Measurements from ENCODE around the gene AUTS2.
A peak's percentile ranks its signal among the peaks of the same experiment; 100 is the strongest.

The AUTS2 gene

DNA sequence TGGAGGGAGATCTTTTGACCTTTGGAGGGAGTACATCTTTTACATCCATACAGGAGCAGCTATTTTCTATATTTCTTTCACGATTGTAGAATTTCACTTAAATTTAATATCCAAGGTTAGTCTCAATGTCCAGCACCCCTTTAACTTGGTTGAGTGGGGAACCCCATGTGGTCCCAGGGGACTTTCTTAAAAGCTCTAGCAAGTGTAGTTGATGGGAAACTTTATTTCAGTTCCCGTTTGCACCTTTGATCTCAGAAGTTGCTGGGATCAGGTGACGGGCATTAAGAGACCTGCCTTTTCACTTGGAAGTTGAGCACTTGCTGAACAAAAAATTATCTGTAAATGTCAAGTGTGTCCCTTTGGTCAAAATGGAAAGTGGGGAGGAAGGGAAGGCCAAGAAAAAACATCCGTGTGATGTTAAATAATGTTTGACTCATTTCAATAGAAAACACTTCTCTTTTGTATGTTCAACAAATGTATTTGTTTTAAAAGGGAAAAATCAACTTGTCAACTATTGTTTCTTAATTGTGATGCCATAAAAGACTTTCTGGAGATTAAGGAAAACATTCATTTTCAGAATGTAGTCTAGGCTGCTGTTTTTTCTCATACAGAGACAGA is 1163.5 kb downstream of the AUTS2 start:
- no peak for DNase-seq

DNA sequence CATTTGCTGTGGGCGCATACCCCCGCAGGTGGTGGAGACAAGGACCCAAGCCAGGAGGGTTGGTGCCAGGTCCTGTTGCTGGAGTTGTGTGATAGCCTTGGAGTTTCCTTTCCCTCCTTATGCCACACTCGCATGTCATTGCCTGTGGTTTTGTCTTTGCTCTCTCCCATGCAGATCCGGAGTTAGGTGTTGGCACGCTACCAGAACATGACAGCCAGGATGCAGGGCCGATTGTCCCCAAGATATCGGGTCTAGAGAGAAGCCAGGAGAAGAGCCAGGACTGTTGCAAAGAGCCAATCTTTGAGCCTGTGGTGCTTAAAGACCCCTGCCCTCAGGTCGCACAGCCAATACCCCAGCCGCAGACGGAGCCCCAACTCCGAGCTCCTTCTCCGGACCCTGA is 1164.4 kb downstream of the AUTS2 start:
- no peak for DNase-seq

DNA sequence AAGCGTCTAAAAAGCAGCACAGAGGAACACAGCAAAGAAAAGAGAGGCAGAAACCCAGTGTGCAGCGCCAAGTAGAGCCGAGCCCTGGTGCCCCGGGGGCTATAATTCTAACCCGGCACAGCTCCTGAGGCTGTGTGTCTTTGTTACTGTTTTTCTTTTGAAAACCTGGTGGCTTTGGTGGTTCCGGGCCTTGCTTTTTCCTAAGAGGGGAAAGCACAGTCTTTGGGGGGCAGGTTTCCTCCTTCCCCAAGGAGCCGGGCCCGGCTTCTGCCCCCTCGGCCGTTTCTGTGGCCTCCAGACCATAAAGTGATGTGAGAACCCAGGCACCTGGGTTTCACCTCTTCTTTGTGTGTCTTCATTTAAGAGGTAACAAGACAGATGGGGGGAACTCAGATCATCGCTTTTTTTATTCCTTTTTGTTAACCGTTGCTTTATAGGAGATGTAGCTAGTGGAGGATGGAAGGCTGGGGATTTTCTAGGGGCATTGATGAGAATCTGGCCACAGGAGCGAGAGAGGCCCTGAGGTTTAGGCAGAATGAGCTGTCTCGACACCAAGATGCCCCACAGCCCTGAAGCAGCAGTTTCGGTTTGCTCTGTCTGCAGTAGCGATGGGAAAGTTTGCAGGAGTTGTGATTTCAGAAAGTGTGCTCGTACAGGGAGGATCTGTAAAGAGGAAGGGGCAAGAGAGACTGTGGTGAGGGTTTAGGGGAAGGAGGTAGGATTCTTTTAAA is 1165.9 kb downstream of the AUTS2 start:
- no peak for DNase-seq

DNA sequence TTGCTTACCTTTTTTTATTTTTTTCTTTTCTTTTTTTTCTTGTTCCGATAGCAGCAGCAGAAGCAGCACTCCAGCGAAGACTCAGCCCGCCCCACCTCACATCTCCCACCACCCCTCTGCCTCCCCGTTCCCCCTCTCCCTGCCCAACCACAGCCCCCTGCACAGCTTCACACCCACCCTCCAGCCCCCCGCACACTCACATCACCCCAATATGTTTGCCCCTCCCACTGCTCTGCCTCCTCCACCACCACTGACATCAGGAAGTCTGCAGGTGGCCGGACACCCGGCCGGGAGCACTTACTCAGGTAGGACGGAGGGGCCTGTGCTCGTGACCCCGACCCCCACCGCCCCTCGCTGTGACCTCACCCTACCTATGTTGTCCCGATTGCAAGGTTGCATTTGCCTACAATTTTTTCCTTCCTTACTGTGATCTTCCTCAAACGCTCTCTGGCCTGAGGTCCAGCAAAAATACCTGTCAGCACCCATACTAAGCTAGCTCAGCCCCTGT is 1166.5 kb downstream of the AUTS2 start:
- DNase-seq: no peak

DNA sequence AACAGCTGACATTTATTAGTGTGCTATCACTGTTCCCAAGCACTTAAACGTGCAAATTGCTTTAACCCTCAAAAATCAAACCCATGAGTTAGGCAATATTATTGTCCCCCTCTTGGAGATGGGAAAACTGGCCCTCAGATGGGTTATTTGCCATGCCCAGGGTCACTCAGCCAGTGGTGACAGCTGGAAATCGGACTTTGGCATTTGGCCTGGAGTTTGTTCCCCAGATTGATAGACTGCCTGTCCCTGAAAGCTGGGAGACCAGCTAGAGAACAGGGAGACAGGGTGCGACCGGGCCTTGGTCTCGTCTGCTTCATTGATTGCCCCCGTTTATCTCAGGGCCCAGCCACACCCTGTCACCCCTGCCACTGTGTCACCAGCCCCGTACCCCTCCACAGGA is 1167.4 kb downstream of the AUTS2 start:
- DNase-seq: no peak

DNA sequence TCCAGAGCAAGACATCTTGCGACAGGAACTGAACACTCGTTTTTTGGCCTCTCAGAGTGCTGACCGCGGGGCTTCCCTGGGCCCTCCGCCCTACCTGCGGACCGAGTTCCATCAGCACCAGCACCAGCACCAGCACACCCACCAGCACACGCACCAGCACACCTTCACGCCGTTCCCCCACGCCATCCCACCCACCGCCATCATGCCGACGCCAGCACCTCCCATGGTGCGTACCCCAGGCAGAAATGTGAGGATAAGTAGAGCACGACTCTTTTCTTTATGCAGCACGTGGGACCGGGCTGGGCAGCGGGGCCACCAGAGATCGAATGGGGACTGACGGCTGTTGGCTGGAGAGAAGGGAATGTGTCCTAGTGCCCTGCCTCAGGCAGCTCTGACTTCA is 1167.8 kb downstream of the AUTS2 start:
- DNase-seq: no peak

DNA sequence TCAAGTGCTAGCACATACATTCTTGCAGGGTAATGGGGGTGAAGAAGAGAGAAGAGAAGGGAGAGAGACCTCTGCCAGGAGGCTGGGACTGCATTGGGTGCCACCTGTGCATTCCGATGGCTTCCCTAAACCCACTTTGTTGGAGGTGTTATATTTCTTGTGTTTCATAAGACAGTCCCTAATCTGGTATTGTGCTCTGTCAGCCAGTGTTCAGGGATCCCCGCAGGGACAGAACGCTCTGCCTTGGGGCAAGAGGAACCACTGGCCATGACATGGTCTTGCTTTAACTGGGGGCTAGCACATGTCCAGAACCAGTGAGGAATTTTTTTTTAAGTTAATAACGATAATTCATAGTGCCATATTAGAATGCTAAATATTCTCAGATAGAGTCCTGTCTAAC is 1168.4 kb downstream of the AUTS2 start:
- no peak for DNase-seq

DNA sequence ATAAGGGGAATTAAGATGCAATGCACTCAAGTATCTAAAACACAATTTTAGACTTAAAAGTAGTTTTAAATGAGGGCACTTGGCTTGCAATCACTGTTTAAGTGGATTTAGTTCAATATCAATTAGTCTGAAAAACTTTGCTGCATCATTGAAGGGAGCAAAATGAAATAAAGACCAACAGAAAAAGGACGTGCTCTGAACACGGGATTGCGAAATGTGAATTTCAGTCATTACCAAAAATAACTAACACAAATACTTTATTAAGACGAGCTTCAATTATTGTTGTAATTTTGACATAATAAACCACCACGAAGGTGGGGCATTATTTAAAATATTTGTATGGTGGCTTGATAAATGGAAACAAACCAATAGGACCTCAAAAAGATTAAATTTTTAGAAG is 1171.9 kb downstream of the AUTS2 start:
- no peak for DNase-seq

DNA sequence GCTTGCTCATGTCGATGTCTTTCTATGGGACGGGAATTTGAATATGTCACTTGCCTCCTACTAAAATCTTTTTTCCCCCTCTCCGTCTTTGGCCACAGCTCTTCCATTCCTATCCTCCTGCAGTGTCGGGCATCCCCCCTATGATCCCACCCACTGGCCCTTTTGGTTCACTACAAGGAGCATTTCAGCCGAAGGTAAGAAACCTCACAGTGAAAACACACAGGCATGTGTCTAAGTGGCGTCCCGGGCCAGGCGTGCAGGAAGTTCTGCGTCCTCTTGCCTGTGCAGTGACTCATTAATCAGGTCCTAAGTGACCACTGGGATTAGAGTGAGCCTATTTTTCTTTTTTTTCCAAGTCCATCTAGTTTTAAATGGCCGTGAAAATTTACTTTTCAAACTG is 1173.2 kb downstream of the AUTS2 start:
- no peak for DNase-seq

DNA sequence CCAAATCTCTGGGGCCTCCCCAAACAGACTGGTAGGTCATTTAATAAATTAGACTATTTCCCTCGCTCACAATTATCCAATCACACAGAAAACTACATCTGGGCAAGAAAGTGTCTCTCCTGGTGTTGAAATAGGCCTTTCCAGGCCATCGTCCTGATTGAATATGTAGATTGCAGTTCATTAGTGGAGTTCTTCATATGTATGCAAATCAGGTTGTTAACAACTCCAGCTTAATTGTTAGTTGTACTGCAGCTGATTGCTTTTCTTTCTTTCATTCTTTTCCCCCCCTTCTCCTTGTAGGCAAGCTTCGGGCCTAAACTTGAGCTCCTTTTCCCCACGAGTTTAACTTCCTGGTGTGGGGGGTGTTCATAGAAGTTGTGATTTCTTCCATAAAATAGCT is 1174.6 kb downstream of the AUTS2 start:
- no peak for DNase-seq

DNA sequence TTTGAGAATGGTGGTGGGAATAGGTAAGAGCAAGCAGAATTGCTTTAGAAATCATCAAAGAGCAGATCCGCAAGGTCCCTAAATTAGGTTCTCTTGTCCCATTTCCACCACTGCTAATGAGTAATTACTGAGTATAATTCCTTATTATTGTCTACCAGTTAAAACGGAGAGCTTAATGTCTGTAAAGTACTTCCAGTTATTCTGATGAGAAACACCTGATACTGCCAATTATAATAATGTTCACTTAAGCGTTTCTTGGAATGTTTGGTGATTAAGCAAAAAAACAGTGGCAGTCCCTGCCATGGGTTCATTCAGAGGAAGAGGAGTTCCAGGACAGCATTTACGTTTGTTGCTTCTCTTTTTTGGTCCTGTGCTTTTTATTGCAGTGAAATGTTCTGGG is 1175.1 kb downstream of the AUTS2 start:
- no peak for DNase-seq

DNA sequence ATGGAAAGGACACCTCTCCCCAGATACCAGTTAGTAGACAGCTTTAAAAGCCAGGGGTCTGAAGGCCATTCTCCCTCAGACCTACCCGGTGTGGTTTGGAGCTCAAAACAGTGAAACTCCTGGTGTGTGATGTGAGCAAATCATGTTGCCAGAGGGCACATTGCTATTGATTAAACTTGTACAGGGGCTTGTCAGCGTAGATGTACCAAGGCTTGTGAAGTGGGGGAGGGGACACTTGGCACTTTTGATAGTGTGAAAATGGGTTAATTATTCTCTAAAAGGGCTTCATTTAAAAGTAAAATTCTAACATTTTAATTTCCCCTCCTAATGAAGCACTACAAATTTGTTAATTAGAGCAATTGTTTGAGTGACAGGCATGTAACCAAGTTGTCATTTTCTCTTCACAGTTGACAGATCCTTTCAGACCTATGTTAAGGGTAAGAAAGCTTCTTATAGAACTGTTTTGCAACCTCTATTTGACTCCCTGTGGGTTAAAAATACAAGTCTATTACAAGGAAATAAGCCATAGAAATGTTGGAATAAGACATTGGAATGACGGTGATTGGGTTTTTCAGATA is 1176.8 kb downstream of the AUTS2 start:
- DNase-seq: no peak

DNA sequence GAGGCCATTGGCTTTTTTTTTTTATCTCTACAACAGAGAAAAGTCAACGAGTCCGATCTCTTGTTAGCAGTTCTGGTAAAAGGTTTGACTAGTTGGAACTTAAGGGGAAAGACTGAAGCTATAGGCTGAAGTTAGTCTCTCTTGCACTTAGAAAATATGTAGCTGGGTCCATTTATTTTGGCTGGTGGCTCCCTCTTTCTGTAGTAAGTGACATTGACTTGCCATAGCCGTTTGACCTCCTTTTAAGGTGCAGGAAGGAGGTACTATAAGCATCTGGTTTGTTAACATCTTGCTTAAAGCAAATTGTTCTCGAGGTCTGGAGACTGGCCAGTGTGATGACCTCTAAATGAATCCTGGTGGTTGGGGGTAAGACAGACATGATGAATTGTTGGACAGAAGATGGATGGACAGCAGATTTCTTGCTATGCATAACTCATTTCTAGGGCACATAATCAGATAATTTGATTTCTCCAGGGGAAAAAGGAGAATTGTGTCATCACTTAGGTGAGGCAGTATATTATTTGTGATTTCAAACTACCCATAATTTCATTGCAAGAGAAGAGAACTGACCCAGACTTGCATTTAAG is 1177.4 kb downstream of the AUTS2 start:
- peak; percentile 6 for DNase-seq

DNA sequence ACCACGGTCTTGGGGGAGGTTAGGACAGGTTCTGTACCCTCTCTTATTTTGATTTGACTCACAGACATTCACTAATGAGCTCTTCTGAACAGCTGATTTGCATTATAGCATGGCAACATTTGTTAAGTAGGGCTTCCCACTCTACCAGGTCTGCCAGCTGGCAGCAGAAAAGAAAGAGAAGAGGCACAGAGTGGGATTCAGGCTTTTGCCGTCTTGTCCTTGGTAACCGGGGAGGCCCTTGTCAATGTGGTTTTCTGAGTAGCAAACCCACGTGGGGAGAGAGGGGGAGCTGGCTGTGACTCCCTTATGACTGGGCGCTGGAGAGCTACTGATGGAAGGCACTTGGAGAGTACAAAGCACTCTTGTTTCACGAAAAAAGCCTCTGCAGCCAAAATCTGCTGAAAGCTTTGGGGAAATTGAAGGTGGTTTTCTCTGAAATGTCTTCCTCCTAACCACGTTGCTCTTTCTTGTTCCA is 1178.4 kb downstream of the AUTS2 start:
- DNase-seq: no peak

DNA sequence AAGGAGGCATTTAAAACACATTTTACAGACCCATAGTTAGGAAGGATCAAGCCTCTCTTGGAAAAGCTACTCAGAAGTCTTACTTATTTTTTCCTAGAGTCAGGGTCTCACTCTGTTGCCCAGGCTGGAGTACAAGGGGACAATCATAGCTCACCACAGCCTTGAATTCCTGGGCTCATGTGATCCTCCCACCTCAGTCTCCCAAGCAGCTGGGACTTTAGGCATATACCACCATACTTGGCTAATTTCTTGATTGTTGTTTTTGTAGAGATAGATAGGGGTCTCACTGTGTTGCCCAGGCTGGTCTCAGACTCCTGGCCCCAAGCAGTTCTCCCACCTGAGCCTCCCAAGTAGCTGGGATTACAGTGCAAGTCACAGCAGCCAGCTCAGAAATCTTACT is 1179.0 kb downstream of the AUTS2 start:
- no peak for DNase-seq

DNA sequence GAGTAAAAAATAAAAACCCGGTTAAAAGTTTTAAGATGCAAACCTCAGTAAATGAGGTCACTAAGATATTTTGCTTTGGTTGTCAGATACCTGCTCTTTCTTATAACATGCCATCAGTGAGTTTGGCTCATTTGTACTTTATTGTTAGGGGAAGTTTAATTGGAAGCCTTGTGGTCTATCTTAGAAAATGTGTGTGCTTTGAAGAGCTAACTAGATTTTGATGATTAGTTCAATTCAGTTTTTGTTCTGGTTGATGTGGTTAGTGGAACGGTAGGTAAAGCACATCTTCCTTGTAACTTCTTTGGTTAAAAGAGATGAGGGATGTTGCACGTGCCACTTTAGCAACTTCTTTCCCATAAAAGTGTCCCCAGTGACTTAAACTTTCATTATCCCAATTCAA is 1180.3 kb downstream of the AUTS2 start:
- no peak for DNase-seq

DNA sequence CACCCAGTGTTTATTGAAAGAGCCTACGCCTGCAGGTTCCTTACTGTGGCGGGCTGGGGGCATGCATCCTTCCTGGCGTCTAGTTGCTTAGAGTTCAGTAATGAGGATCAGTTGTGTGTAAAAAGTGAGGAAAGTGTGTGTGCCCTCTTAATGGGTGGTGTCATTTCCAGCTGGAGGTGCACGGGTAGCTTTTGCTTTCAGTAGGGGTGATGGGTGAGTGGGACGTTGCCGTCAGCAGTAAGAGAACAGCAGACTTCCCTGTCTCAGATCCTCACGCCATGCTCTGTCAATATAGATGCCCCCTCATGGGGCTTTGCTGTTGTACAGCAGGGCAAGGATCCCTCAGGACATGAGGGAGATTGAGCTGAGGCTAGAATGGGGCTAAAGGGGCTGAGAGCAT is 1181.0 kb downstream of the AUTS2 start:
- no peak for DNase-seq

DNA sequence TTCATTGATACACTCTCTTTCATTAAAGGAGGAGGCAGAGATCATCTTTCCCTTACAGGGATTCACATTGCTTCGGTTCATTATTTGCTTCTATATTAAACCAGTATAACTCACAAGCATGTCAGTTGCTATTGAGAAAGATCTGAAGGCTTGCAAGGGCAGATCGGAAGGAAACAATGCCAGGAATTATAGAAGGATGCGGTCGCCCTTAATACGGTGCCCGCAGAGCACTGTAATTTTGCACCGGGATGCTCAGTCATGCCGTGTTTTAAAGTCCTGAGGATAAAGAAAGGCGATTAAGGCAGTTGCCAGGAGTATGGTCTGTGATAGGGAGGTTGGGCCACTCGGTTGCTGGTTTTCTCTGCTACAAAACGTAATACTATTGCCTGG is 1183.6 kb downstream of the AUTS2 start:
- DNase-seq: no peak

DNA sequence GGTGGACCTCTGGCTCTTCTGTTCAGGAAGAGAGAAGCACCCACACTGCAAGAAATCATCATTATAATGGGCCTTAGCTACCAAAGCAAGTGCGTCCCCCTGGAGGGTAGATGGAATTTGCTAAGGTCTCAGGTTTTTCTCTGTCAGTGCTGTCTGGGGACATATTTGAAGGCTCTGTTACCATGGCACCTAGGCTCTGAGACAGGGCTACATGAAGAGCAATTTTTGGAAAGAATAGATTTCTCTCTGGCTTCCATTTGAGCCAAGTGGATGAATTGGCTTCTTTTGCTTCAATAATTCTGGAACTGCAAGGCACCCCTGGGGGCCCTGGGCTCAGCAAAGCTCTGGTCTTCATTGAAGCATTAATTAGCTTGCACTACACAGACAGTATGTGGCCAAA is 1184.5 kb downstream of the AUTS2 start:
- no peak for DNase-seq

DNA sequence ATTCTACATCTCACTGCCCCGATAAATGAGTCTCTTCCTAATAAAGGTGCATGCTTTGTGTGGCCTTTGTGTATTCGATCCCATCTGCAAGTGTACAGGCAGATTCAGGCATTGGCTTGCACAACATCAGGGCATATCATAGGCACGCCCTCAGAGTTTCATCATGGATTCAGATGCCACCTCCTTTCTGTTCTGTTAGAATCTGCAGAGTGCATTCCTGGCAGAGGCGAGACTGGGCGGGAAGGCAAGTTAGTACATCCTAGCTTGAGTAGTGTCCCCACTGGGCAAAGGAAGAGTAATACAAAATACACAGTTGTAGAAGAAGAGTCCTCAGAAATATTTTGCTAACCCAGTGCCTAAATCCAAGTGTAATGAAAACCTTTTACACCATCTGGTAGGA is 1187.2 kb downstream of the AUTS2 start:
- DNase-seq: no peak

DNA sequence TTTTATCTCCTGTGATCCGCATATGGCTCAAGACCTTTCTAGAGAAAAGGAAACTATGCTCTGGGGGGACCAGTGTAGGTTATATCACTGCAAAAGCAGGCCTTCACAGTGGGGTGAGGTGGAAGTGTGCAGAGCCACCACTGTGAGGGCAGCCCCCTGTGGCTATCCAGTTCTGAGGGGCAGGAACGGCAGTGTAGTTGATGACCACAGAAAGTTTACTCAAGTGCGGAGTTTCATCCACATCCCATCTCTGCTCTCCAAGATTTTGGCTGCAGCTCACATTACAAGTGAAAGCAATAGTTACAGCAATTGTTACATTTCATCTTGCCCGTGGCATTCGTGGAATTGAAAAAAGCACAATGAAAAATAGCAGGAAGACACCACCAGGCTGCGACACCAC is 1187.8 kb downstream of the AUTS2 start:
- no peak for DNase-seq

DNA sequence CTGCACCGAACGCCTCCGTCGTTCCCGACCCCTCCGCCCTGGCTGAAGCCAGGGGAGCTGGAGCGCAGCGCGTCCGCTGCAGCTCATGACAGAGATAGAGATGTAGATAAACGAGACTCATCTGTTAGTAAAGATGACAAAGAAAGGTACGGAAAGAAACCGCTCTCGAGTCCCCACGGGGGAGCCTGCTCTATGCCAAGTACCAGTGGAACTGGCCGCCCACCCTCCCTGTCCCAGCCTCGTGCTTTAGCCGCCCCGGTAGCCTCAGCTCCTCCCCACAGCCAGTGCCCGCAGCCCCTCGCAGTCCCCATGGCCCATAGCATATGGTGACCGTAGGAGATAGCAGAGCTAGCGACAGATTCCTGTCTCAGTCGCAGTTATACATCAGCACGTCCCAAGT is 1189.0 kb downstream of the AUTS2 start:
- DNase-seq: no peak

DNA sequence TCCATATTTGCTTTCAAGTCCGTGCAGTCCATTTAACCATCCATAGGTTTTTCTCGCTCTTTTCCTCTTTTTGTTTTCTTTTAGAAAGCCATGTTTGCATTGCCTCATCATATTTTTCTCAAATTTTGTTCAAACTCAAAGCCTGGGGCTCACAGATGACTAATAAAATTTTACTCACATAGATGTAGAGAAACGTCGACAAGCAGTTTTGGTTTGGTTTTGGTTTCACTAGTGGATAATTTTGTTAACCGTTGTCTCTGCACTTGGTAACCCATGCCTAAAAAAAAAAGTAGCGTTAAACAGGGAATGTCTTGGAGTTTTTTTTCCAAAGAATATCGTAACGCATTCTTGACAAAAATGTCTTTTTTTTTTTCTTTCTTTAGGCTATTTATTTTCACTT is 1189.5 kb downstream of the AUTS2 start:
- DNase-seq: no peak

DNA sequence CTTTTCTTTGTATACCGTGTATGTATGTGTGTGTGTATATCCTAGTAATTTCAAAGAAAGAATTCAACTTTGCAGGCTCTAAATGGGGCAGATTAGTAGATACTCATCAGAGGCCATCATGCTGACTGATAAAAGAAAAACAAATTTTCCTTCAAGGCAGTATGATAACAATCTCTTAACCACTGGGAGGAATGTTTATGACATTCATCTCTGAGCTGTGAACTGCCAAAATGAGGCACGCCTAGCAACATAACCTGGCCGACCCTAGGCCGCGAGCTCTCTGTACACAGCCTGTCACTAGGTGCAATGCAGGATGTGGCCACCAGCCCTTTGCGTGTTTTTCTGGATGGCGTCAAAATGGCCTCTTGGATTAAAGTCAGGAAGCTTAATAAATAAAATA is 1190.0 kb downstream of the AUTS2 start:
- no peak for DNase-seq
